Spleen (tissue), 7 donors: ENCODE results near the gene CASP8.

Source experiments
- POLR2AphosphoS5 ChIP-seq, 3 donors: sonication (generic); formaldehyde crosslinking; IDR thresholded peaks; one replicate each; pipeline ENCODE4 v1.5.1; 2017; ENCODE audit warnings: antibody characterized with exemption in 3 of 3
- TF ChIP-seq, protein P1 (sequence below), 11 experiments: fragments of 200-600 bp in 7 of 11; fragments of 450-650 bp in 4 of 11; sonication (generic) in 4 of 11; IDR thresholded peaks in 8 of 11; conservative IDR thresholded peaks in 3 of 11; 1 replicate in 7 of 11; 2 replicates in 4 of 11; pipeline versions ENCODE4 v1.4.0 to v1.8.0; 2016 to 2021; ENCODE audit warnings: antibody characterized with exemption in 11 of 11, inconsistent platforms in 4 of 11, mild to moderate bottlenecking in 1 of 11
- donor health status: DM: no; HTN: no; CAD: no; lungs with moderate emphysema.
- donor health status: DM: no; HTN: no; CAD: no.
- donor health status: DM: no; HTN: no; CAD: no.

DNA sequence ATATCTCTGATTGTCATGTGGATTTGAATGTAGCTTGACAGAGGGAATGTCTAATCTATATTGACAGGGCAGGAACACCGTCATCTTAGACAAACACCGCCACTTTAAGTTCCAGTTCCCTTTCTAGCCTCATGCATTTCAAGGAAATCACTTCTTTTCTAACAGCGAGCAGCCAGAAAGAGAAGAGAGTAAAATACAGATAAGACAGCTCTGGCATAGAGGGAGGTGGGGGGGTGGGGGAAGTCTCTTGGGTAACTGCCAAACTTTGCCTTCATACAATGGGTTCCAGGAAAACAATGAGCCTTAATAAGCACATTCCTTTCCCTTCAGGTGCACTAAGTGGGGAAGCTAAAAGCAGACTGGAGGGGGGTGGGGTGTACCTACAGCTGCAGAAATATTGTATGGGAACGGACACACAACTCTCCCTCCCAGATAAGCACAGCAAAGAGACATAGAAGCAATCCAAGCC lies 40.2 kb upstream of the CASP8 start:
- TF ChIP-seq, protein P1, sequence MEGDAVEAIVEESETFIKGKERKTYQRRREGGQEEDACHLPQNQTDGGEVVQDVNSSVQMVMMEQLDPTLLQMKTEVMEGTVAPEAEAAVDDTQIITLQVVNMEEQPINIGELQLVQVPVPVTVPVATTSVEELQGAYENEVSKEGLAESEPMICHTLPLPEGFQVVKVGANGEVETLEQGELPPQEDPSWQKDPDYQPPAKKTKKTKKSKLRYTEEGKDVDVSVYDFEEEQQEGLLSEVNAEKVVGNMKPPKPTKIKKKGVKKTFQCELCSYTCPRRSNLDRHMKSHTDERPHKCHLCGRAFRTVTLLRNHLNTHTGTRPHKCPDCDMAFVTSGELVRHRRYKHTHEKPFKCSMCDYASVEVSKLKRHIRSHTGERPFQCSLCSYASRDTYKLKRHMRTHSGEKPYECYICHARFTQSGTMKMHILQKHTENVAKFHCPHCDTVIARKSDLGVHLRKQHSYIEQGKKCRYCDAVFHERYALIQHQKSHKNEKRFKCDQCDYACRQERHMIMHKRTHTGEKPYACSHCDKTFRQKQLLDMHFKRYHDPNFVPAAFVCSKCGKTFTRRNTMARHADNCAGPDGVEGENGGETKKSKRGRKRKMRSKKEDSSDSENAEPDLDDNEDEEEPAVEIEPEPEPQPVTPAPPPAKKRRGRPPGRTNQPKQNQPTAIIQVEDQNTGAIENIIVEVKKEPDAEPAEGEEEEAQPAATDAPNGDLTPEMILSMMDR (IDR thresholded peaks at IDR 0.05 in 8 of 11, conservative IDR thresholded peaks at IDR 0.05 in 3 of 11): no peak
- TF ChIP-seq POLR2AphosphoS5 (IDR thresholded peaks at IDR 0.05): no peak
